Smooth muscle cell of the brain vasculature (primary cell): ENCODE results near the gene NDUFA6.
"Not testable (repeated sequence)": the region's sequence is repeated elsewhere in the genome, so short reads cannot be mapped to it uniquely, and the experiment has no call there.

Experiments used
- DNase-seq: peaks from one replicate; pipeline ENCODE4 v3.0.0-alpha.2; 2012; ENCODE audit warnings: low read depth, low spot score

The NDUFA6 gene

GRCh38 chr22:42071508-42071907, 19.1 kb downstream of the NDUFA6 start:
- not testable (repeated sequence) for DNase-seq

DNA sequence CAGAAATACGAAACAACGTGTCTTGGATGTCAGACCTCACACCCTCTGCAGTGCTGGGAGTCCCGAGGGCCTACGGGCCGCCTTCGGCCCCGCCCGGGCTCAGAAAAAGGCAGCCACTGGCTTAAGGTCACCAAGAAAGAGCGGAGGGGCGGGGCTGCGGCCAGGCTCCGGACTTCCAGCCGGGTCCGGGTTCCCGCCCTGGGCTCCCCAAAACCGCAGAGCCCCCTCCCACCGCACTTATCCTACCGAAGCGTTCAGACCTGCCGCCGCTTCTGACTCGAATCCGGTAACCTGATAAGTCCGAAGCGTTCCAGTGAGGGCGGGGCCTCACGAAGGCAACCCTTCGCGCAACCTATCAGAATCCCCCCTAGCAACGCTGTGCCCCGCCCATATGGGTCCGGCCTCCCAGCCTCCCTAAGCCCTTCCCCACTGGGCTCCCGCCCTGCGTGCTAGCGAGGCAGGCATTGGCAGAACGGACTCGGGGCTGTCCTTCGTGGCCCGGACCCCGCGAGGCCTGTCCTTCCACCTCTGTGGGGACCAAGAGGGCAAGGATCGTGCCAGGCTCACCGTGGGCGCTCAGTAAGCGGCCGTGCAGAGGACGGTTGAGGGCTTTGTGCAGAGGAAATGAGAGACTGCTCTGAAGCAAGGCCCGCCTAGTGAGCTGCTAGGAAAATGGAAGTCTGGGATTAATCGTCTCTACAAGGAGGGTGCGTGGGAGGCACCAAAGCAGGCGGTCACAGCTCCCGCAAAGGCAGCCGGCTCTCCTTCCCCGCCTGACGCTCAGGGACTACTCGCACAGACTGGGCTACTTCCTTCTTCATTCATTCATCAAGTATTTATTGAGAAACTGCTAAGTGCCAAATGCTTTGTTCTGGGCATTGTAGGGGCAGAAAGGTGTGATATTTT, 19.8 kb downstream of the NDUFA6 start, which contains the start of gene NAGA:
Gene NAGA (minus strand): TSS at position 296 of the 906 bp plus-strand sequence. CDS start 515 bp downstream, outside the sequence.
- peak; percentile 93 for DNase-seq

DNA sequence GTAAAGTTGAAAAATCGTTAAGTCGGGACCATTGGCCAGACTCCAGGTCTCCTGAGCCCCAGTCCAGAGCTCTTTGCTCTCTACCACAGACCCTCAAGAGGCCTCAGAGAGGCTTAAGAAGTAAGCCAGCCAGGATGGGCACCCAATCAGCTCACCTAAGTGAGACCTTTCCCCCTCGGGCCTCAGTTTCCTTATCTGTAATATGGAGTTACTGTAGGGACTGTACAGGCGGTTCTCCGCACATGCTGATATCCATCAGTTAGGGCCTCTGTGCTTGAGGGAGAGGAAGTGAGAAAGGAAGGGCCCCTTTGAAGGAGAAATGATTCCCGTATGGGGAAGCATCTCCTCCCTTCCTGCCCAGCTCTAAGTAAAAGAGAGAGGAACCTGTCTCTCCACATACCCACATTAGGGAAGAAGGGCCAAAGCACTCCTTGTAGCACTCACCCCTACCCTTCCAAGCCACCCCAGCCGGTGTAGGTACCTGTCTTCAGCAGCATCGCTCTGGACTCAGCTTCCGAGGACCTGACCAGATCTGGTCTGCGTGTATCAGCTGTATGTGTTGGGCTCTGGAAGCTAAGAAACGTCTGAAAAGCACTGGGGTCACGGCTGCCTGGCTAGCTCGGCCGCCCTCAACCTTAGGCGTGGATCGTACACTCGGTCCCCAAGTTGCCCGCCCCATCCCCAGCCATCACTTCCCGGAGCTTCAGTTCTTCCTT, 20.6 kb downstream of the NDUFA6 start:
- no peak for DNase-seq

- no peak for DNase-seq
Observed at GRCh38 chr22:42068291-42068690, 22.3 kb downstream of the NDUFA6 start.

GRCh38 chr22:42067671-42068251, 22.8 kb downstream of the NDUFA6 start:
- no peak for DNase-seq

DNA sequence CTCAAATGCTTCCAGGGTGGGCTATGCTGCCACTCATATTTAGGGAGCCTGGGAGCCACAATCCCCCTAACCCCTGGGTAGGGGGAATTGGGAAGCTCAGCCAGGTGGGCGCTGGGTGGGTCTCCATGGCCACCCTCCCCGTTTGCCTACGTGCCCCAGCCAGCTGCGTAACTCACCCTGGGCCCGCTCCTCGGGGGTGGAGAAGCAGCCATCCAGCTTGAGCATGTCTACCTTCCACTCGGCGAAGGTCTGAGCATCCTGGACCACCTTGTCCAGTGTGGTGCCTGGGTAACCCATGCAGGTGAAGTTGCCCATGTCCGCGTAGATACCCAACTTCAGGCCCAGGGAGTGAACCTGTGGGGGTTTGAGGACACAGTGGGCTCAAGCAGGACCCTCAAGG, 23.6 kb downstream of the NDUFA6 start:
- DNase-seq, result no peak

GRCh38 chr22:42066126-42066761, 24.3 kb downstream of the NDUFA6 start:
- no peak for DNase-seq

- no peak for DNase-seq
Observed at GRCh38 chr22:42065438-42066125, 25.0 kb downstream of the NDUFA6 start.

- DNase-seq, result no peak
Observed at GRCh38 chr22:42064629-42065028, 25.9 kb downstream of the NDUFA6 start.

DNA sequence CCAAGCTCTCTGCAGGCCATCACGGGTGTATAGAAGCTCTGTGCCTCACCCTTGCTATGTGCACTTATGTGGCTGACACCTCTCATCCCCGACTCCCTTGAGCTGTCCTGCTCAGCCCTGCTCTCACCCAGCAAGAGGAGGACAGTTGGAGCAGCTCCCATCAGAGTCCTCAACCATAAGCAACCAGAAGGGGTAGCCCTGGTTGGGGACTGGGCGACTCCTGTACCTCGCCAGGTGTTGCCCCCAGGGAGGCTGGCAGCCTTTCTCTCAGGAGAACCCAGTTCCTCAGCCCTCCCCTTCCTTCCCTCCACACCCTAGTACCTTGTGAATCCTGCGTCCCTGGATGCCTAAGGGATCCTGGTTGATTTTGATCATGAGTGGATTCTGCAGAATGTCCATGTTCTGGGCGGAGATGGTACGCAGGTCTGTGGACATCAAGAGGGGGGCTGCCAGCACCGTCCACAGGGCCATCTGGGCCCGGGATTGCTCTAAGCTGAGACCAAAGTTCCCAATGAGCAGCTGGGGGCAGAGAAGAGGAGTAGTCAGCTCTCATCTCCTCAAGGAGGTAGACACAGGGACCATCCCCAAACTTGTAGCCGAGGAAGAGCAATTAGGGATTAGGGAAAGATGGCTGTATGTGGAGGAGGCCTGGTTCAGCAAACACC, 27.9 kb downstream of the NDUFA6 start:
- no peak for DNase-seq

GRCh38 chr22:42061041-42061440, 29.5 kb downstream of the NDUFA6 start:
- no peak for DNase-seq

DNA sequence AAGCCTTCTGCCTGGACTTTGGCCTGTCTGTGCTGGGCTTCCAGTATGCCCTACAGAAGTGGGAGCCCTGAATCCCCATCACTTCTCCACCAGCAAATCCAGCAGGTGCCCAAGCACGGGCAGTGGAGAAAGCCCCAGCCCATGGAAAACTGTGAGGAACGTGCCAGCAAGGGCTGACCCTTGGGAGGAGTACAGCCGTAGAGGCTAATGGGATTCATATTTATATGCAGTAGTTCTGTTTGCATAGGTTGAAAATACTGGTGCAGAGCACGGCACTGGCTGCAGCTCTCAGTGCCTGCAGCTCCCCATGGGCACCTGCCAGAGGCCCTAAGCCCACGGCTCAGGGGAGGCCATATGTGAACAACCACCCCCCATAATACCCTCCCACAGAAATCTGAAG, 30.1 kb downstream of the NDUFA6 start:
- no peak for DNase-seq

DNA sequence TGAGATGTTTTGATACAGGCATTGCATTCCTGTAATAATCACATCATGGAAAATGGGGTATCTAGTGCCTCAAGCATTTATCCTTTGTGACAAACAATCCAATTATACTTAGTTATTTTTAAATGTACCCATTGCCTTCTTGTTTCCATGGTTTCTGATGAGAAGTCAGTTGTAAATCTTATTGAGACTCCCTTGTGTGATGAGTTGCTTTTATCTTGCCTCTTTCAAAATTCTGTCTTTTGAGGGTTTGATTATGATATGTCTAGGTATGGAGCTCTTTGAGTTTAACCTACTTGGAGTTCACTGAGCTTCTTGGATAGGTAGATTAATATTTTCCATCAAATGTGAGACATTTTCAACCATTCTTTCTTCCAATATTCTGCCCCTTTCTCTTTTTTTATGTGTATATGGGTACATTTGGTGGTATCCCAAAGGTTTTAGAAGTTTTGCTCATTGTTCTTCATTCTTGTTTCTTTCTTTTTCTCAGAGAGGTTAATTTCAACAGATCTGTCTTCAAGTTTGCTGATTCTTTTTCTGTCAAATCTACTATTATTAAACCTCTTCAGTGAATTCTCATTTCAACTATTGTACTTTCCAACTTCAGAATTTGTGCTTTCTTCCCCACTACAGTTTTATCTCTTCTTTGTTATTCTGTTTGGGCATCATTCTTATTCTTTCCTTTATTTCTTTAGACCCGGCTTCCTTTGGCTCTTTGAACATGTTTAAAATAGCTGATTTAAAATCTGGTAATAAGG, 33.6 kb downstream of the NDUFA6 start:
- DNase-seq, result no peak

DNA sequence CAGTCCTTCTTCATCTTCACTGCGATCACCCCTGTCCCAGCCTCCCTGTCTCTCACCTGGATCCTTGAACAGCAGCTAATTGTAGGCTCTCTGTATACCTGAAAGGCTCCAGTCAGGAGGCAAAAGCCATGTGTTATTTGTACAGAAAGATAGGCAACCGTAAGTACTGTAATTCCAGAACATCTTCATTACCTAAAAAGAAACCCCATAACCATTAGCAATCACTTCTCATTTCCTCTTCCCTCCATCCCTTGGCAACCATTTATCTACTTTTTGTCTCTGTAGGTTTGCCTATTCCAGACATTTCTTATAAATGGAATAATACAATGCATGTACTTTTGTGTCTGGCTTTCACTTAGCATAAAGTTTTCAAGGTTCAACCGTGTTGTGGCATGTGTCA, 37.8 kb downstream of the NDUFA6 start:
- DNase-seq, result no peak

DNA sequence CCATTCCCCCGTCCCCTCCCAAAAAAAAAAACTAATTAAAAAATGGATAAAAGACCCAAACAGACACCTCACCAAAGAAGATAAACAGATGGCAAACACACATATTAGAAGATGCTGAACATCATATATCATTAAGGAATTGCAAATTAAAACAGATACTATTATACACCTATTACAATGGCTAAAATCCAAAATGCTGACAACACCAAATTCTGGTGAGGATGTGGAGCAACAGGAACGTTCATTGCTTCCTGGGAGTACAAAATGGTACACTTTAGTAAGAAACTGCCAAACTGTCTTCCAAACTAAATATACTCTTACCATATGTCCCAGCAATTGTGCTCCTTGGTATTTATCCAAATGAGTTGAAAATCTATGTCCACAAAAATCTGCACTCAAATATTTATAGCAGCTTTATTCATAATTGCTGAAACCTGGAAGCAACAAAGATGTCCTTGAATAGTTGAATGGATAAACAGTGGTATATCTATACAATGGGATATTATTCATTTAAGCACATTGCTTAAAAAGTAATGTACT, 39.9 kb downstream of the NDUFA6 start:
- no peak for DNase-seq

GRCh38 chr22:42041784-42042183, 48.8 kb downstream of the NDUFA6 start:
- DNase-seq, result no peak

DNA sequence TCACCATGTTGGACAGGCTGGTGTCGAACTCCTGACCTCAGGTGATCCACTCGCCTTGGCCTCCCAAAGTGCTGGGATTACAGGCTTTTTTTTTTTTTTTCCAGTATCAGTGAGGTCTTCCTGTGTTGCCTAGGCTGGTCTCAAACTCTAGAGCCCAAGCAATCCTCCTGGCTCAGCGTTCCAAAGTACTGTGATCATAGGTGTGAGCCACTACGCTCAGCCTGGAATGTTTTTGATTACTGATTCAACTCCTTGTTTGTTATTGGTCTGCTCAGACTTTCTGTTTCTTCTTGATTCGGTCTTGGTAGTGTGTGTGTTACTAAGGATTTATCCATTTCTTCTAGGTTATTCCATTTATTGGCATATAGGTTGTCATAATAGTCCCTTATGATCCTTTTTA, 51.3 kb downstream of the NDUFA6 start:
- no peak for DNase-seq
